ENCODE results near the gene ATRX. TPM values are rescaled to one million over a fixed set of nuclear protein-coding genes. Genes with fewer than 3 reads are reported as not detected.

ATRX gene
- total RNA-seq, 1 donor: 83.6 TPM

- H3K4me3 ChIP-seq (ENCODE audit: low read depth, low read length): no peak overlapping the region
- no peak for DNase-seq (ENCODE audit: low read depth)
- no peak for TF ChIP-seq CTCF (IDR thresholded peaks at IDR 0.05; ENCODE audit: insufficient read depth, low read length)
Observed at GRCh38 chrX:77597511-77597910, 188.5 kb downstream of the ATRX start.

DNA sequence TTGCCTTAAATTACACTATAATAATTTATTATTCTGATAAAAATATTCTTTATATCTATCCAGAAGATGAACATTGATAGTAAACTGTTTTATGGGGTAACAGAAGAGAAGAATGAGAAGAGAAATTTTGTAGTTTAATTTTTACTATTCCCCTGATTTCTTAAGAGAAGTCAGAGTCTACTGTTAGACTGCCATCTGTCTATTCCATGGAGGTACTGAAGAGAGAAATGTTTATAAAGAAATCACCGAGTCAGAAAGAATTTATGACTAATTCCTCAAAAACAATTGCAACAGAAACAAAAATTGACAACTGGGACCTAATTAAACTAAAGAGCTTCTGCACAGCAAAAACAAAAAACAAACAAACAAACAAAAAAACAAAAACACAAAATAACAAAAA lies 188.9 kb downstream of the ATRX start:
- H3K4me3 ChIP-seq (ENCODE audit: low read depth, low read length): no peak overlapping the region
- TF ChIP-seq CTCF (IDR thresholded peaks at IDR 0.05; ENCODE audit: insufficient read depth, low read length): peak; percentile 45
- DNase-seq (ENCODE audit: low read depth): peak; percentile 56

DNA sequence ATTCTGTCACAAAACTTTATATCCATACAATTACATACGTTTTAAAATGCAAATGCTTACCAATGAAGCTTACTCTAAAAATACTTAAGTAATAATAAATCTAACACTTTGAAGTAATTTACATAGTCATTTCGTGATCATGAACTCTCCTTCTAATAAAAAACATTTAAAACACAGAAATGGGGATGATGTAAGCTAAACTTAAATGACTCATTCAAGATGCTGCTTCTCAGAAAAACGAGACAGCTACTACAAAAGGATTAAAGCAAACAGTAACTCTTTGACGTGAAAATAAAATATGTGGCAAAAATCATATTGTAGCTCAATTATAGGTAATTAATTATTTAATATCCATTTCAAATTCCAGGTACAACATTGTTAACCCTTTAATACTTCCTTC lies 190.2 kb downstream of the ATRX start:
- no peak for TF ChIP-seq CTCF (IDR thresholded peaks at IDR 0.05; ENCODE audit: insufficient read depth, low read length)
- DNase-seq (ENCODE audit: low read depth): peak; percentile 16
- H3K4me3 ChIP-seq (ENCODE audit: low read depth, low read length): no peak overlapping the region

DNA sequence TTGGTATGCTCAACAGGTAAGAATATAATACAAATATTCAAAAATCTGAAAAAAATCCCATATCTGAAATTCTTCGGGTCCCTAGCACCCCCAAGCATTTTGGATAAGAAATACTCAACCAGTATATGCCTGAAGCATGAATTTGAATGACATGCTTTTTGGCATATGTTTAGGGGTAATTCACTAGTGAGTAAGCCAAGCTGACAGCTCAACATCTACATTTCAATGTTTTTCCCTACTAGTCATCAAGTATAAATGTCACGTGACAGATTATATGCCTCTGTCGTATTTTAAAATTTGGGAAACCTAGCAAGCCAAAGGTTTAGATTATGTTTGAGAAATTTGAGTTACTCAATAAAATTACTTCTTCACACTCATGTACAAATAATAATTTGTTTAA lies 213.7 kb downstream of the ATRX start:
- H3K4me3 ChIP-seq (ENCODE audit: low read depth, low read length): no peak overlapping the region
- no peak for TF ChIP-seq CTCF (IDR thresholded peaks at IDR 0.05; ENCODE audit: insufficient read depth, low read length)
- DNase-seq (ENCODE audit: low read depth): no peak

DNA sequence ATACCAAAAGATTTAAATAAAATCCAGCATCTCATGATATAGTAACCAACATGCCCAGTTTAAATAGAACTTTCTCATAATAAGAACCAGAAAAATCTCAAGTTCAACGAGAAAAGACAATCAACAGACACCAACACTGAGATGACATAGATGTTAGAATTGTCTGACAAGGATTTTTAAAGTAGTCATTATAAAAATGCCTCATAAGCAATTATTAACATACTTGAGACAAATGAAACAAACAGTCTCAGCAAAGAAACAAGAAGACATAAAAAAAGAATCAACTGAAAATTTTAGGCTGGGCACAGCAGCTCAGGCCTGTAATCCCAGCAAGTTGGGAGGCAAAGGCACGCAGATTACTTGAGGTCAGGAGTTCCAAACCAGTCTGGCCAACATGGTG lies 220.7 kb downstream of the ATRX start:
- no peak for DNase-seq (ENCODE audit: low read depth)
- no peak for TF ChIP-seq CTCF (IDR thresholded peaks at IDR 0.05; ENCODE audit: insufficient read depth, low read length)

DNA sequence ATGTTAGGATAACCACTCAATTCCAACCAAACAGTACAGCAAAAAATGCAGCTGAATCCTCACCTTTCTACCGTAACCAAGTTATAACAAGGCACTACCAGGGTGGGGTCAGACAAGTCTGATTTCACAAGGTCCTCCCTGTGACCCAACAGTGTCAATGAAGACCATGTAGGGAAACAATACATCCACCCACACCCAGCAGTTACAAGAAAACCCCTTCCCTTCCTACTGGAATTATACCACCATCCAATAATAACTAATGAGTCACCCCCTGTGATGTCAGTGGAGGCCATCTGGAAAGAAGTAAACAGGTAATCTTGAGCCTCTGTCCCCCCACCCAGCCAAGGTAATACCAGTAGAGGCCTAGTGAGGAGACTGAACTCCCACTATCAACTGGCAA lies 221.2 kb downstream of the ATRX start:
- peak; percentile 4 for DNase-seq (ENCODE audit: low read depth)
- TF ChIP-seq CTCF (IDR thresholded peaks at IDR 0.05; ENCODE audit: insufficient read depth, low read length): no peak
- H3K4me3 ChIP-seq (ENCODE audit: low read depth, low read length): no peak overlapping the region

More for the DNA sequence above, 220.7 kb downstream of the ATRX start:
- no peak overlapping the region for H3K4me3 ChIP-seq (ENCODE audit: low read depth, low read length)

DNA sequence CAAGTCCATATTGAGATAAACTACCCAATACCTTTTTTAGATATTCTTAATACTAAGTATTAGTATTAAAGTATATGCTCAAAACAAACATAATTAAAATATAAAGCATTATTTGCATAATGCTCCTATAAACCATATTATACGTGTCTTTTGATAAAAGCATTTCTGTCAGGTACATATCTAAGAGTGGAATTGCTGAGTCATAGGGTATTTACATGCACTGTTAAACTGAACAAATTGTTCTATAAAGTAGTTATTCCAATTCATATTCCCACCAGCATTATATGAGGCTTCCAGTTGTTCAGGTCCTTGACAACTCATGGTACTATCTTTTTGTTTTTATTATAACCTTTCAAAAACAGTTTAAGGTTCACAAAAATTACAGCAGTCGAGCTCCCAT lies 224.6 kb downstream of the ATRX start:
- no peak for TF ChIP-seq CTCF (IDR thresholded peaks at IDR 0.05; ENCODE audit: insufficient read depth, low read length)

More for the DNA sequence above, 224.6 kb downstream of the ATRX start:
- no peak for DNase-seq (ENCODE audit: low read depth)
- no peak overlapping the region for H3K4me3 ChIP-seq (ENCODE audit: low read depth, low read length)

All from fibroblast of the aortic adventitia (primary cell).